DMS 273 (cell line): Measurements from ENCODE around the gene LGALS7B.
"Not testable (repeated sequence)": the region's sequence is repeated elsewhere in the genome, so short reads cannot be mapped to it uniquely, and the experiment has no call there.

Source experiments
- DNase-seq: peaks from one replicate; lab custom pipeline; 2025; ENCODE audit not compliant: unreplicated experiment; lab: John Stamatoyannopoulos, UW

The LGALS7B gene

GRCh38 chr19:38817081-38817480, 28.1 kb downstream of the LGALS7B start:
- DNase-seq = no peak

GRCh38 chr19:38819231-38819920, 30.4 kb downstream of the LGALS7B start:
- DNase-seq = no peak

- not testable (repeated sequence) for DNase-seq
These were observed 32.3 kb downstream of the LGALS7B start for GRCh38 chr19:38821230-38821825.

GRCh38 chr19:38825936-38826335, 36.9 kb downstream of the LGALS7B start:
- not testable (repeated sequence) for DNase-seq

GRCh38 chr19:38826856-38827551, 38.0 kb downstream of the LGALS7B start:
- DNase-seq = no peak

GRCh38 chr19:38829203-38829602, 40.2 kb downstream of the LGALS7B start:
- DNase-seq = not testable (repeated sequence)

GRCh38 chr19:38830039-38830733, 41.2 kb downstream of the LGALS7B start:
- no peak for DNase-seq

GRCh38 chr19:38831142-38831605, 42.2 kb downstream of the LGALS7B start:
- DNase-seq = peak; percentile 57

GRCh38 chr19:38833092-38833425, 44.1 kb downstream of the LGALS7B start:
- peak; percentile 36 for DNase-seq

GRCh38 chr19:38834104-38834490, 45.1 kb downstream of the LGALS7B start:
- DNase-seq = no peak

GRCh38 chr19:38834590-38834989, 45.6 kb downstream of the LGALS7B start:
- no peak for DNase-seq

- DNase-seq = no peak
These were observed 47.4 kb downstream of the LGALS7B start for GRCh38 chr19:38836159-38836982.

- DNase-seq = no peak
These were observed 48.1 kb downstream of the LGALS7B start for GRCh38 chr19:38836983-38837626.

GRCh38 chr19:38837656-38838121, 48.7 kb downstream of the LGALS7B start:
- no peak for DNase-seq

- no peak for DNase-seq
These were observed 49.4 kb downstream of the LGALS7B start for GRCh38 chr19:38838208-38838985.

GRCh38 chr19:38838986-38839761, 50.2 kb downstream of the LGALS7B start:
- no peak for DNase-seq

- no peak for DNase-seq
These were observed 51.0 kb downstream of the LGALS7B start for GRCh38 chr19:38839816-38840582.

GRCh38 chr19:38840583-38840968, 51.6 kb downstream of the LGALS7B start:
- DNase-seq = no peak
